H1 (cell line): ENCODE results near the gene OPCML. TPM values are rescaled to one million over a fixed set of nuclear protein-coding genes. Genes with fewer than 3 reads are reported as not detected.

Experiments
- CTCF ChIA-PET: fragments of 300-600 bp; sonication (Branson Sonifier 250); formaldehyde crosslinking; loops from one replicate; lab custom pipeline; 2021; ENCODE audit not compliant: partially characterized antibody; lab: Charles Lee
- POLR2A ChIA-PET: fragments of 300-600 bp; sonication (Branson Sonifier 250); formaldehyde crosslinking; loops from one replicate; lab custom pipeline; 2021; ENCODE audit warnings: inconsistent platforms; ENCODE audit not compliant: partially characterized antibody; lab: Charles Lee
- DNase-seq, 2 experiments: peaks; one replicate each; pipeline versions ENCODE4 v3.0.0 to v3.0.0-alpha.2; 2010 to 2022; ENCODE audit warnings: low spot score in 2 of 2, low read depth in 1 of 2, mixed read lengths in 1 of 2
- FAIRE-seq: peaks from 2 replicates; lab custom pipeline; 2011; peaks lifted over from hg19 to GRCh38; lab: Jason Lieb, UNC
- H2AFZ ChIP-seq: 2 replicates; pipeline ENCODE4 v1.8.1; 2012; ENCODE audit warnings: low read length, inconsistent platforms
- H2AK5ac ChIP-seq: 2 replicates; pipeline ENCODE4 v1.6.1; 2013; ENCODE audit warnings: low read depth, low read length
- H2BK120ac ChIP-seq: replicated peaks from 2 replicates; pipeline ENCODE3; 2013; ENCODE audit warnings: low read depth, low read length, inconsistent platforms
- H2BK12ac ChIP-seq: 2 replicates; pipeline ENCODE4 v1.6.1; 2013; ENCODE audit warnings: low read depth, low read length
- H2BK15ac ChIP-seq: 2 replicates; pipeline ENCODE4 v1.6.1; 2013; ENCODE audit warnings: low read length
- H2BK20ac ChIP-seq: 2 replicates; pipeline ENCODE4 v1.6.1; 2013; ENCODE audit warnings: low read length
- H2BK5ac ChIP-seq: 2 replicates; pipeline ENCODE4 v1.6.1; 2013; ENCODE audit warnings: low read depth, low read length
- H3K14ac ChIP-seq: 2 replicates; pipeline ENCODE4 v1.6.1; 2013; ENCODE audit warnings: inconsistent platforms; ENCODE audit not compliant: insufficient read length
- H3K18ac ChIP-seq: 2 replicates; pipeline ENCODE4 v1.6.1; 2013; ENCODE audit warnings: low read length; ENCODE audit errors: extremely low read depth
- H3K23ac ChIP-seq: 2 replicates; pipeline ENCODE4 v1.6.1; 2013; ENCODE audit warnings: inconsistent platforms; ENCODE audit not compliant: insufficient read length
- H3K23me2 ChIP-seq: 2 replicates; pipeline ENCODE4 v1.6.1; 2013; ENCODE audit warnings: low read depth, low read length
- H3K27ac ChIP-seq: 2 replicates; pipeline ENCODE4 v1.6.1; 2011; ENCODE audit warnings: low read depth, low read length, inconsistent platforms
- H3K27me3 ChIP-seq, 4 experiments: replicated peaks in 1 of 4; 1 replicate in 1 of 4; 2 replicates in 3 of 4; pipeline versions ENCODE4 v1.6.1 to v1.8.1; 2011 to 2013; ENCODE audit warnings: low read length in 3 of 4, mild to moderate bottlenecking in 3 of 4, inconsistent platforms in 2 of 4, mixed read lengths in 2 of 4, moderate library complexity in 1 of 4; ENCODE audit not compliant: control insufficient read depth in 3 of 4, insufficient read depth in 3 of 4; ENCODE audit errors: extremely low read depth in 1 of 4
- H3K36me3 ChIP-seq, 4 experiments: 2 replicates each; pipeline versions ENCODE4 v1.6.1 to v1.8.1; 2011 to 2013; ENCODE audit warnings: mild to moderate bottlenecking in 4 of 4, low read length in 3 of 4, moderate library complexity in 2 of 4, control low read depth in 1 of 4, inconsistent platforms in 1 of 4; ENCODE audit not compliant: insufficient read depth in 4 of 4, control insufficient read depth in 2 of 4
- H3K4ac ChIP-seq: replicated peaks from 2 replicates; pipeline ENCODE3; 2013; ENCODE audit warnings: low read length, low read depth, mixed read lengths, inconsistent platforms; ENCODE audit not compliant: insufficient read length
- H3K4me1 ChIP-seq, 4 experiments: replicated peaks in 1 of 4; 1 replicate in 1 of 4; 2 replicates in 3 of 4; pipeline versions ENCODE4 v1.6.1 to v1.8.1; 2011 to 2013; ENCODE audit warnings: low read length in 3 of 4, inconsistent platforms in 2 of 4, mixed read lengths in 1 of 4; ENCODE audit not compliant: insufficient read depth in 4 of 4, control insufficient read depth in 3 of 4
- H3K4me2 ChIP-seq, 2 experiments: 2 replicates each; pipeline versions ENCODE4 v1.6.1 to v1.8.1; 2011 to 2013; ENCODE audit warnings: low read depth in 2 of 2, low read length in 2 of 2, control low read depth in 1 of 2, inconsistent platforms in 1 of 2, mild to moderate bottlenecking in 1 of 2; ENCODE audit not compliant: insufficient read depth in 1 of 2
- H3K4me3 ChIP-seq, 4 experiments: fragments of 200-600, 300-600 bp in 1 of 4; sonication (generic), shearing (Covaris generic), sonication (Bioruptor Twin) in 1 of 4; 2 replicates each; pipeline versions ENCODE4 v1.5.1 to v1.8.1; 2011 to 2016; ENCODE audit warnings: low read length in 4 of 4, low read depth in 3 of 4, control low read depth in 2 of 4, inconsistent platforms in 2 of 4, mild to moderate bottlenecking in 2 of 4, mixed read lengths in 1 of 4, moderate library complexity in 1 of 4; ENCODE audit not compliant: insufficient read depth in 2 of 4; ENCODE audit errors: extremely low read depth in 1 of 4
- H3K56ac ChIP-seq: replicated peaks from 2 replicates; pipeline ENCODE3; 2013; ENCODE audit warnings: low read depth, mild to moderate bottlenecking, mixed read lengths, low read length, inconsistent platforms; ENCODE audit not compliant: insufficient read length
- H3K79me1 ChIP-seq: 2 replicates; pipeline ENCODE4 v1.6.1; 2013; ENCODE audit warnings: low read depth, low read length, control low read depth
- H3K79me2 ChIP-seq, 2 experiments: 2 replicates each; pipeline versions ENCODE4 v1.6.1 to v1.8.1; 2012 to 2013; ENCODE audit warnings: low read length in 2 of 2, mild to moderate bottlenecking in 2 of 2, inconsistent platforms in 1 of 2; ENCODE audit not compliant: insufficient read depth in 2 of 2, control insufficient read depth in 1 of 2
- H3K9ac ChIP-seq, 4 experiments: replicated peaks in 1 of 4; 1 replicate in 1 of 4; 2 replicates in 3 of 4; pipeline versions ENCODE4 v1.6.1 to v1.8.1; 2011 to 2013; ENCODE audit warnings: low read depth in 3 of 4, low read length in 3 of 4, control low read depth in 2 of 4, mild to moderate bottlenecking in 2 of 4, moderate library complexity in 2 of 4, inconsistent platforms in 1 of 4; ENCODE audit errors: extremely low read depth in 1 of 4
- H3K9me3 ChIP-seq, 2 experiments: 2 replicates each; pipeline versions ENCODE4 v1.6.1 to v1.8.1; 2012 to 2013; ENCODE audit warnings: mild to moderate bottlenecking in 2 of 2, moderate library complexity in 2 of 2, control low read depth in 1 of 2, inconsistent platforms in 1 of 2, low read depth in 1 of 2, low read length in 1 of 2, mixed read lengths in 1 of 2; ENCODE audit not compliant: insufficient read depth in 2 of 2
- H4K20me1 ChIP-seq, 2 experiments: replicated peaks in 1 of 2; 2 replicates each; pipeline versions ENCODE3 to v1.8.1; 2011 to 2013; ENCODE audit warnings: inconsistent platforms in 2 of 2, low read length in 2 of 2, mild to moderate bottlenecking in 1 of 2; ENCODE audit not compliant: insufficient read depth in 2 of 2, control insufficient read depth in 1 of 2
- H4K5ac ChIP-seq: 2 replicates; pipeline ENCODE4 v1.6.1; 2013; ENCODE audit warnings: low read length, low read depth, mixed read lengths, inconsistent platforms; ENCODE audit not compliant: insufficient read length
- H4K8ac ChIP-seq: 2 replicates; pipeline ENCODE4 v1.8.0; 2013; ENCODE audit warnings: mild to moderate bottlenecking, moderate library complexity, low read length, inconsistent platforms; ENCODE audit not compliant: insufficient read depth; ENCODE audit errors: extremely low read depth
- H4K91ac ChIP-seq: replicated peaks from 2 replicates; pipeline ENCODE3; 2013; ENCODE audit warnings: low read length, mixed read lengths, inconsistent platforms; ENCODE audit not compliant: insufficient read length
- CBX5 ChIP-seq: fragments of 300-800, 300-1000 bp; sonication (generic); IDR thresholded peaks from 2 replicates; pipeline ENCODE4 v1.7.1; 2016; ENCODE audit warnings: antibody characterized with exemption, low read length, low read depth
- CEBPB ChIP-seq: IDR thresholded peaks from 2 replicates; pipeline ENCODE4 v1.6.1; 2012; ENCODE audit warnings: low read depth, low read length
- EGR1 ChIP-seq: IDR thresholded peaks from 2 replicates; pipeline ENCODE4 v1.6.1; 2011; ENCODE audit warnings: low read depth, low read length, borderline replicate concordance
- PHF8 ChIP-seq: fragments of 200-600 bp; sonication (generic); conservative IDR thresholded peaks from 2 replicates; pipeline ENCODE4 v1.7.1; 2012; ENCODE audit warnings: low read depth, mild to moderate bottlenecking, inconsistent platforms, low read length, moderate library complexity
- SAP30 ChIP-seq: fragments of 300-600 bp; sonication (generic); IDR thresholded peaks from 2 replicates; pipeline ENCODE4 v1.7.1; 2012; ENCODE audit warnings: low read length, moderate library complexity, mild to moderate bottlenecking, inconsistent platforms; ENCODE audit not compliant: insufficient read depth, insufficient replicate concordance
- SIX5 ChIP-seq: IDR thresholded peaks from 2 replicates; pipeline ENCODE4 v1.6.1; 2011; ENCODE audit warnings: mild to moderate bottlenecking, low read depth, low read length
- SP1 ChIP-seq: IDR thresholded peaks from 2 replicates; pipeline ENCODE4 v1.6.1; 2011; ENCODE audit warnings: low read depth, low read length
- ZNF274 ChIP-seq: IDR thresholded peaks from 2 replicates; pipeline ENCODE4 v1.7.0; 2012; ENCODE audit warnings: low read length, borderline replicate concordance; ENCODE audit errors: extremely low read depth
- WGBS, 2 experiments: shearing (Covaris generic) in 1 of 2; methylation state at CpG; one replicate each; pipeline versions ENCODE4 v1.1.6 to v1.1.7; 2013 to 2015; ENCODE audit warnings: low lambda C conversion rate in 2 of 2, mixed read lengths in 2 of 2, inconsistent platforms in 1 of 2, low coverage in 1 of 2, missing lambda C conversion rate in 1 of 2; ENCODE audit not compliant: insufficient replicate concordance in 2 of 2, insufficient coverage in 1 of 2, insufficient read length in 1 of 2; ENCODE audit errors: extremely low coverage in 1 of 2, missing lambda C conversion rate in 1 of 2; 5-methylcytosine and 5-hydroxymethylcytosine counted together
- polyA plus RNA-seq, 7 experiments: library from polyadenylated mRNA; depleted of rRNA in 3 of 7; stranded (reverse) in 5 of 7; unstranded in 2 of 7; fragments of >200 nt in 5 of 7; fragments of 200-250 nt in 2 of 7; gene quantifications; 1 replicate in 5 of 7; 2 replicates in 1 of 7; 4 replicates in 1 of 7; pipeline versions ENCODE4 v1.2.1 to v1.2.3, GENCODE V29; 2011 to 2013; ENCODE audit warnings: missing spikeins in 2 of 7, mixed read lengths in 2 of 7
- total RNA-seq: library from RNA; stranded (reverse); fragmentation: NEBNext Ultra II Directional; extraction: Animal tissue kit (Norgen Biotek cat#: 25700); gene quantifications from 2 replicates; pipeline ENCODE4 v1.2.1, GENCODE V29; 2021

The OPCML gene
- total and polyA plus RNA-seq, 2 of the 8 experiments (the other 6 are each of a cell fraction or from before 2014, with no cell fraction given): 2.3 to 3.1 TPM

DNA sequence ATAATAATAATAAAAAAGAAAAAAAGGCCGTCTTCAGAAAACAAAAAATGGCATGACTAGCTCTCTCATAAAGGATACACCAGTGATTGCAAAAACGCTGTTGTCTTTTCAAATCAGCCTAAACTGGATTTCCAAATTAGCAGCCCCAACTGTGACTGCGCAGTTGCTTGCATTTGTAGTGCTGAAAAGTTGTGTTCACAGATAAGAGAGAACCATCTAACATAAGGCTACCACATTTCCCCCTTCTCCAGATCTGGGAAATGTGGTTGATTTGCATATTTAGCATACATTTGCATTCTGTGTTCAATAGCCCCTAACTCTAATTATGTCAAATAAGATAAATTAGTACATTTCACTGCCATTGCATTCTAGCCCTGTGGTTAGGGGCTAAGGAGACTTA, 650.7 kb downstream of the OPCML start:
- Histone ChIP-seq H3K23ac (no peak overlapping the region), H3K9ac (no peak overlapping the region), H3K9me3 (peaks cover 0 to 2% of the 10 kb centered on the region in 2 experiments; a peak in 1 of 4 replicates), H3K23me2 (no peaks in the 10 kb centered on the region), H3K4me1 (peaks cover 0 to 4% (median 0%) of the 10 kb centered on the region in 4 experiments; a peak in 2 of 7 replicates), H3K4me2 (no peak overlapping the region), H3K14ac (no peak overlapping the region), H3K27me3 (no peaks in the 10 kb centered on the region), H2BK20ac (no peak overlapping the region), H3K4ac (no peak overlapping the region), H4K5ac (no peak overlapping the region), H3K56ac (no peak overlapping the region), H2BK15ac (no peak overlapping the region), H3K27ac (no peak overlapping the region), H3K79me1 (no peaks in the 10 kb centered on the region), H3K79me2 (no peaks in the 10 kb centered on the region), H4K91ac (no peak overlapping the region), H3K36me3 (no peaks in the 10 kb centered on the region), H4K8ac (no peak overlapping the region), H3K4me3 (no peak overlapping the region), H2BK12ac (no peak overlapping the region), H2AK5ac (no peak overlapping the region), H4K20me1 (no peaks in the 10 kb centered on the region), H3K18ac (no peak overlapping the region), H2BK120ac (no peak overlapping the region), H2BK5ac (no peak overlapping the region), H2AFZ (no peak overlapping the region)
- FAIRE-seq (no peak), DNase-seq (no peak)
- ChIA-PET CTCF (no interaction called here), POLR2A (no interaction called here)
- WGBS, 2 experiments: 61% methylated on average over 3 of the region's 3 CpGs; no CpG with 5 or more reads in 1 of the 2 experiments
- no peak for TF ChIP-seq ZNF274
- TF ChIP-seq PHF8: no peak
- no peak for TF ChIP-seq CEBPB
- no peak for TF ChIP-seq SIX5
- no peak for TF ChIP-seq CBX5
- TF ChIP-seq SP1: no peak
- TF ChIP-seq EGR1: no peak
- TF ChIP-seq SAP30: no peak
